HepG2 (cell line): ENCODE measurements around the gene RRP36. TPM values are rescaled to one million over a fixed set of nuclear protein-coding genes. Genes with fewer than 3 reads are reported as not detected.

Source experiments
- AGO1 ChIP-seq: fragments of 200-400 bp; formaldehyde crosslinking; IDR thresholded peaks from 2 replicates; pipeline ENCODE4 v1.6.1; 2017; ENCODE audit warnings: mild to moderate bottlenecking, low read depth, low read length, moderate library complexity; ENCODE audit not compliant: poor library complexity, severe bottlenecking
- BHLHE40 ChIP-seq: IDR thresholded peaks from 2 replicates; pipeline ENCODE4 v1.6.1; 2011; ENCODE audit warnings: low read length, improper control_type of control experiment
- BRD4 ChIP-seq: sonication (generic); formaldehyde crosslinking; IDR thresholded peaks from 2 replicates; pipeline ENCODE4 v1.4.0; 2020; ENCODE audit warnings: missing genetic modification reagents
- FOXP1 ChIP-seq, 2 experiments: fragments of 450-650 bp in 1 of 2; IDR thresholded peaks; 2 replicates each; pipeline ENCODE4 v1.6.1; 2017 to 2018; ENCODE audit warnings: antibody characterized with exemption in 1 of 2
- HOXA3 ChIP-seq: sonication (generic); formaldehyde crosslinking; IDR thresholded peaks from 2 replicates; pipeline ENCODE4 v1.5.0; 2020; ENCODE audit warnings: missing genetic modification reagents
- ISX ChIP-seq: sonication (generic); formaldehyde crosslinking; conservative IDR thresholded peaks from 2 replicates; pipeline ENCODE4 v1.5.0; 2020; ENCODE audit warnings: missing genetic modification reagents
- JUN ChIP-seq: sonication (generic); formaldehyde crosslinking; IDR thresholded peaks from 2 replicates; pipeline ENCODE4 v1.4.0; 2020; ENCODE audit warnings: mild to moderate bottlenecking, missing genetic modification reagents
- KLF16 ChIP-seq, 2 experiments: sonication (generic) in 1 of 2; formaldehyde crosslinking in 1 of 2; IDR thresholded peaks; 2 replicates each; pipeline versions ENCODE4 v1.6.1 to v1.8.0; 2016 to 2023; ENCODE audit warnings: missing genetic modification reagents in 2 of 2, missing compliant biosample characterization in 1 of 2
- LCORL ChIP-seq, 2 experiments: fragments of 450-650 bp in 1 of 2; sonication (generic) in 1 of 2; formaldehyde crosslinking in 1 of 2; IDR thresholded peaks; 2 replicates each; pipeline versions ENCODE4 v1.5.0 to v1.6.1; 2017 to 2020; ENCODE audit warnings: antibody characterized with exemption in 1 of 2, missing genetic modification reagents in 1 of 2
- NBN ChIP-seq: fragments of 450-650 bp; conservative IDR thresholded peaks from 2 replicates; pipeline ENCODE4 v1.6.1; 2017
- PRMT3 ChIP-seq: sonication (generic); formaldehyde crosslinking; IDR thresholded peaks from 2 replicates; pipeline ENCODE4 v1.8.1; 2022; ENCODE audit warnings: low read depth, mild to moderate bottlenecking, moderate library complexity, missing genetic modification reagents, borderline replicate concordance
- RARA ChIP-seq: IDR thresholded peaks from 2 replicates; pipeline ENCODE4 v1.6.1; 2016; ENCODE audit warnings: missing genetic modification reagents, missing compliant biosample characterization
- RXRA ChIP-seq: sonication (generic); formaldehyde crosslinking; IDR thresholded peaks from 2 replicates; pipeline ENCODE4 v1.5.1; 2020; ENCODE audit warnings: missing genetic modification reagents
- SALL2 ChIP-seq: sonication (generic); formaldehyde crosslinking; IDR thresholded peaks from 2 replicates; pipeline ENCODE4 v1.8.1; 2023; ENCODE audit warnings: mild to moderate bottlenecking, missing genetic modification reagents, inconsistent platforms
- SIN3B ChIP-seq: fragments of 150-350 bp; IDR thresholded peaks from 2 replicates; pipeline ENCODE4 v1.6.1; 2014; ENCODE audit warnings: low read length
- SKI ChIP-seq: fragments of 450-650 bp; IDR thresholded peaks from one replicate; pipeline ENCODE4 v1.6.1; 2018; ENCODE audit warnings: mild to moderate bottlenecking; ENCODE audit not compliant: partially characterized antibody
- SRSF1 ChIP-seq: fragments of 200-400 bp; formaldehyde crosslinking; optimal IDR thresholded peaks from 2 replicates; pipeline ENCODE3; 2017; ENCODE audit warnings: mild to moderate bottlenecking, low read depth, low read length, moderate library complexity
- SRSF9 ChIP-seq: fragments of 200-400 bp; formaldehyde crosslinking; IDR thresholded peaks from 2 replicates; pipeline ENCODE4 v1.6.1; 2018; ENCODE audit warnings: borderline replicate concordance, mild to moderate bottlenecking, low read depth, low read length; ENCODE audit not compliant: insufficient read depth, poor library complexity, severe bottlenecking
- SRY ChIP-seq: sonication (generic); formaldehyde crosslinking; IDR thresholded peaks from 2 replicates; pipeline ENCODE4 v1.8.0; 2022; ENCODE audit warnings: mild to moderate bottlenecking, missing genetic modification reagents
- ZNF230 ChIP-seq: sonication (generic); formaldehyde crosslinking; IDR thresholded peaks from 2 replicates; pipeline ENCODE4 v1.4.0; 2020; ENCODE audit warnings: mild to moderate bottlenecking, missing genetic modification reagents
- ZNF264 ChIP-seq: sonication (generic); formaldehyde crosslinking; IDR thresholded peaks from 2 replicates; pipeline ENCODE4 v1.4.0; 2020; ENCODE audit warnings: missing genetic modification reagents
- ZNF382 ChIP-seq: sonication (generic); formaldehyde crosslinking; IDR thresholded peaks from 2 replicates; pipeline ENCODE4 v1.5.0; 2020; ENCODE audit warnings: missing genetic modification reagents, mild to moderate bottlenecking, borderline replicate concordance
- ZNF512B ChIP-seq: sonication (generic); formaldehyde crosslinking; IDR thresholded peaks from 2 replicates; pipeline ENCODE4 v1.5.1; 2020; ENCODE audit warnings: missing genetic modification reagents, mild to moderate bottlenecking, borderline replicate concordance
- ZNF513 ChIP-seq: sonication (generic); formaldehyde crosslinking; conservative IDR thresholded peaks from 2 replicates; pipeline ENCODE4 v1.5.0; 2020; ENCODE audit warnings: missing genetic modification reagents
- ZNF619 ChIP-seq: sonication (generic); formaldehyde crosslinking; IDR thresholded peaks from 2 replicates; pipeline ENCODE4 v1.4.0; 2020; ENCODE audit warnings: mild to moderate bottlenecking, missing genetic modification reagents
- ZNF724P ChIP-seq: sonication (generic); formaldehyde crosslinking; IDR thresholded peaks from 2 replicates; pipeline ENCODE4 v1.8.0; 2022; ENCODE audit warnings: missing genetic modification reagents, borderline replicate concordance
- polyA plus RNA-seq, 8 experiments: library from polyadenylated mRNA; depleted of rRNA in 3 of 8; stranded (reverse) in 7 of 8; unstranded in 1 of 8; fragments of >200 nt; fragmentation: Illumina TruSeq in 4 of 8; extraction: Trizol in 4 of 8; gene quantifications; 2 replicates each; pipeline versions ENCODE4 v1.2.1 to v1.2.3, GENCODE V29; 2011 to 2016; ENCODE audit warnings: low read depth in 4 of 8, missing spikeins in 1 of 8, mixed read lengths in 1 of 8; ENCODE audit not compliant: insufficient read depth in 1 of 8
- total RNA-seq, 5 experiments: library from RNA; depleted of rRNA; stranded (reverse); fragments of >200 nt; fragmentation: Illumina TruSeq; extraction: Trizol; gene quantifications; 2 replicates each; pipeline ENCODE4 v1.2.3, GENCODE V29; 2016; ENCODE audit warnings: low read depth in 1 of 5

RRP36 gene
- total and polyA plus RNA-seq, 2 of the 13 experiments (the other 11 are each of a cell fraction or from before 2014, with no cell fraction given): 29.5 to 144 TPM

GRCh38 chr6:43060034-43060754 is 38.8 kb downstream of the RRP36 start (continued):
- no peak; the same call in 1 of the 2 replicates for TF ChIP-seq ZNF230 (CRISPR knock-in tag)
- 0 out of 2 replicates have a peak, but pooled peaks have one; percentile 49 for TF ChIP-seq ZNF724P (CRISPR knock-in tag)
- no peak for TF ChIP-seq FOXP1 (IDR thresholded peaks at IDR 0.05)
- peak; percentile 67 for TF ChIP-seq FOXP1 (CRISPR knock-in tag; IDR thresholded peaks at IDR 0.05)
- TF ChIP-seq KLF16 (CRISPR knock-in tag; IDR thresholded peaks at IDR 0.05): peak in 1 of 2 experiments; percentile 44; a peak in 1 of 4 replicates
- no peak for TF ChIP-seq SIN3B
- peak; percentile 85 for TF ChIP-seq ZNF512B (CRISPR knock-in tag)
- no peak for TF ChIP-seq ZNF382
- TF ChIP-seq ZNF513 (CRISPR knock-in tag): no peak
- no peak for TF ChIP-seq ISX (CRISPR knock-in tag)
- TF ChIP-seq JUN (CRISPR knock-in tag): no peak
- peak; percentile 30; the same call in 1 of the 2 replicates for TF ChIP-seq BRD4 (CRISPR knock-in tag)
- TF ChIP-seq NBN: no peak
- TF ChIP-seq HOXA3 (CRISPR knock-in tag): peak; percentile 82; the same call in 1 of the 2 replicates
- no peak for TF ChIP-seq SRSF1
- TF ChIP-seq RXRA (CRISPR knock-in tag): no peak; the same call in none of the 2 replicates
- TF ChIP-seq LCORL (IDR thresholded peaks at IDR 0.05): no peak
- TF ChIP-seq LCORL (CRISPR knock-in tag; IDR thresholded peaks at IDR 0.05): peak; percentile 90
- TF ChIP-seq RARA (CRISPR knock-in tag): peak; percentile 78
- no peak for TF ChIP-seq PRMT3 (CRISPR knock-in tag)
- no peak for TF ChIP-seq SRSF9
- 0 out of 2 replicates have a peak, but pooled peaks have one; percentile 17 for TF ChIP-seq ZNF264 (CRISPR knock-in tag)
- no peak; the same call in 1 of the 2 replicates for TF ChIP-seq SALL2 (CRISPR knock-in tag)
- TF ChIP-seq AGO1: no peak
- no peak; the same call in 1 of the 2 replicates for TF ChIP-seq BHLHE40
- TF ChIP-seq SRY: peak; percentile 54; the same call in 1 of the 2 replicates
- TF ChIP-seq SKI: no peak
- 0 out of 2 replicates have a peak, but pooled peaks have one; percentile 53 for TF ChIP-seq ZNF619
